HG03159 (cell line): ENCODE measurements around the gene CMKLR1.

Experiments
- ATAC-seq: cut with Tn5 transposase; IDR thresholded peaks from one replicate; pipeline ENCODE4 v1.9.1; 2021; ENCODE audit warnings: mild to moderate bottlenecking, moderate library complexity; ENCODE audit not compliant: unreplicated experiment

Gene CMKLR1

GRCh38 chr12:108302016-108302402 lies 37.1 kb downstream of the CMKLR1 start:
- ATAC-seq = no peak

GRCh38 chr12:108301346-108301745 lies 37.8 kb downstream of the CMKLR1 start:
- no peak for ATAC-seq

DNA sequence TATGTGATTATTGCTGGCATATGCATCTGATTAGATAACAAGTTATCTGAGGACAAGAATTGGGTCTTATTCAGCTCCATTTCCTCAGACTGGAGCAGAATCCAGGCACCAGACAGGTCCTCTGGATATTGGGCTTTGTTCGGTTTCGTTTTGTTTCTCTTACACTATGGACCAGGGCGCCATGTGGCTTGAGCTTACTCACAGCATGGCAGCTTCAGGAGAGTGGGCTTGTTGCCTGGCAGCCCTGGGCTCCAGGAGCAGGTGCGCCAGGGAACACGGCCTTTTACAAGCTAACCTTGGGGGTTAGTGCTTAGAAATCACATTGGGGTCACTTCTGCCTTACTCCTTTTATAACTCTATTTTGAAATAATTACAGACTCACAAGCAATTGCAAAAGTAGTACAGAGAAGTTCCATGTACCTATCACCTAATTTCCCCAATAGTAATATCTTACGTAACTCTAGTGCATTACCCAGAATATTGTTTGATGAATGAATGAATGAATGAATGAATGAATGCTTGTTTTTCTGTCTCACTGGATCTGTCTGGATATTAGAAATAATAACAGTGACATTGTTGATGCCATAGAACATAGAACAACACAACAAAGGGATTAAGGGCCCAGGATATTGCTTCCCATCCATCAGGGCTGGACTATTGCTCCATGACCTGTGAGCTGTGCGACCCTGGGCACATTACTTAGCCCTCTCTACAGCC lies 39.0 kb downstream of the CMKLR1 start:
- ATAC-seq = no peak

DNA sequence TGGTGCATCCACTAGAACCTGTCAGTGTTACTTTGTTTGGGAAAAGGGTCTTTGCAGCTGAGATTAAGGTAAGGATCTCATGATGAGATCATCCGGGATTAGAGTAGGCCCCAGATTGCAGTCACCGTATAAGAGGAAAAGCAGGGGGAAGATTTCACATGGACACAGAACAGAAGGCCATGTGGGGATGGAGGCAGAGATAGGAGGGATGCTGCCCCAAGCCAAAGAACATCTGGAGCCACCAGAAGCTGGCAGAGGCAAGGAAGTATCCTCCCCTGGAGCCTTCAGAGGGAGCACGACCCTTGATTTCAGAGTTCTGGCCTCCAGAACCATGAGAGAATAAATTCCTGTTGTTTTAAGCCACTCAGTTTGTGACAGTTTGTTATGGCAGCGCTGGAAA lies 39.6 kb downstream of the CMKLR1 start:
- no peak for ATAC-seq

DNA sequence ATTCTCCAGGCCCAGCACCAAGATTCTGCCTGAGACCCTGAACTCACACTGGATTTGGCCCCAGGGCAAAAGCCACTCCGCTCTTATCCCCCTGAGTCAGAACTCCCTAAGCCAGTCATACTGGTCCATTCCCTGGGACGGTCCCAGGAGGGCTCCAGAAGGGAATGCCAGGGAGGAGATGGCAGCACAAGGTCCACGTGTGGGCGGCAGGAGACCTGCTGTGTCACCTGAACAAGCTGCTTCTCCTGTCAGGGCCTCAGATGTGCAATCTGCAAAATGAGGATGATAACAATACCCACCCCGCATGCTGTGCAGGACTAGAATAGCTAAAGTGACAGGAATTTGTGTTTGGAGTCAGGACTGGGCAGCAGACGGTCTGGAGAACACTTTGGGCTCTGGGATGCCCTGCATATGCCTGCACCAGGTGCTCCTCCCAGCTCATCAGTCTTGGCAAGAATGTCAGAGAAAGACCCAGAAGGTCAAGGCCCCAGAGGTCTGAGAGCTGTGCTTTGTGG lies 40.3 kb downstream of the CMKLR1 start:
- ATAC-seq = no peak

DNA sequence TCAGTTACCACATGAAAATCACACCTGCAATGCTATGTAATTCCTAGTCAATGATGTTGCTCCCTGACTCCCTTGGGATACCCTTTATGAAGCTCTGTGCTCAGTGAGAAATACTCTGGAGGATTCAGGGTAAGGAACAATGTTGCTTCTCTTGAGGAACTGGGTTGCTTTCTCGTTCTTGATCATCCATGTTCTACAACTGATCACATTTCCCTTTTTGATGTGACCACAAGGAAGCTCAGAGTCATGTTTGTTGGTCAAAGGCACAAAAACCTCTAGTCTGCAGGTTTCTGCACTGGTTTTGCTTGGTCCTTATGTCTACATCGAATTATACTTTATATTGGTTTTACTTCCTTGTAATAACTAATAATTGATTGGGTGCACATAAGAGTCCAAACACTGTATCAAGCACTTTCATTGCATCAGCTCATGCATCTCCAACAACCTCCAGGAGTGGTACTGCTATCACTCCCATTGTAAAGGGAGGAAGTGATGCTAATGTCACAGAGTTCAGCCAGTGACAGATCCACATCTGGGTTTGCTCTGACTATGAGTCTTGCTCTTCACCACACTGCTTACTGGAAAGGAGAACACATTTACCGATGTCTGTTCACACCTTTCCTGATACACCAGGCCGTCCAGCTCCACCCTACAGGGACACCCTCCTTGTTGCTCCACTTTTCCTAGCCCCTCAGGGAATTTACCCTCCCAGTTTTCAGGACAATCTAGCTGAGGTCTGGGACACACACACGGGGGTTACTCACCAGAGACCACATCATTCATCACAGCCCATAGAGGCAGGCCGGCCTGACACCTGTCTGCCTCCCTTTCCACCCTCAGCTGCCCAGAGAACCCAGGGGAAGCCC lies 41.0 kb downstream of the CMKLR1 start:
- peak; percentile 75 for ATAC-seq

GRCh38 chr12:108297424-108297823 lies 41.7 kb downstream of the CMKLR1 start:
- ATAC-seq = no peak

DNA sequence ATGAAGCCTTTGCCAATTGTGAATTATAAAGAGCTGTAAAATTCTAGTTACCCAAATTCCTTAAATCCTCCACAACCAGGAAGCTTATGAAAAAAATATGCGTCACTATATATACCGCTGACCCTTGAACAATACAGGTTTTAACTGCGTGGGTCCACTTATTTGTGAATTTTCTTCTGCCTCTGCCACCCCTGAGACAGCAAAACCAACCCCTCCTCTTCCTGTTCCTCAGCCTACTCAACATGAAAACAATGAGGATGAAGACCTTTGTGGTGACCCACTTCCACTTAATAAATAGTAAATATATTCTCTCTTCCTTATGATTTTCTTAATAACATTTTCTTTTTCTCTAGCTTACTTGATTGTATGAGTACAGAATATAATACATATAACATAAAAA lies 42.2 kb downstream of the CMKLR1 start:
- no peak for ATAC-seq

DNA sequence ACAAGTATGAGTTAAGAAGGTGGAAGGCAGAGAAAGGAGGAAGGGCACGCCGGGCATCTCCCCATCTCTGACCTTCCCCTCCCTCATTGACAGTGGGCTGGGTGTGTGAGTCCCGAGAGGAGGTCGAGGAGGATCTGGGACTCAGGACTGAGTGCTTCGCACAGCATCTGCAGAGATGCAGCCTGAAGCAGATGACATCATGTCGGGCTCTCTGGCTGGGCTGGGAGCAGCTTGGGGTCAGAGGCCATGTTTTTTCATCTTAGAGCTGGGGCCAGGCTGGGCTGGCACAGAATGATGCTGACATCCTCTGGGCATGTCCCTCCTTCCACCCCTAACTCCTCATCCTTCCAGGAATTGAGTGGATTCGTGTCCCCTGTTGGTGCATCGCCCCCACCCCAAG lies 43.5 kb downstream of the CMKLR1 start:
- no peak for ATAC-seq

DNA sequence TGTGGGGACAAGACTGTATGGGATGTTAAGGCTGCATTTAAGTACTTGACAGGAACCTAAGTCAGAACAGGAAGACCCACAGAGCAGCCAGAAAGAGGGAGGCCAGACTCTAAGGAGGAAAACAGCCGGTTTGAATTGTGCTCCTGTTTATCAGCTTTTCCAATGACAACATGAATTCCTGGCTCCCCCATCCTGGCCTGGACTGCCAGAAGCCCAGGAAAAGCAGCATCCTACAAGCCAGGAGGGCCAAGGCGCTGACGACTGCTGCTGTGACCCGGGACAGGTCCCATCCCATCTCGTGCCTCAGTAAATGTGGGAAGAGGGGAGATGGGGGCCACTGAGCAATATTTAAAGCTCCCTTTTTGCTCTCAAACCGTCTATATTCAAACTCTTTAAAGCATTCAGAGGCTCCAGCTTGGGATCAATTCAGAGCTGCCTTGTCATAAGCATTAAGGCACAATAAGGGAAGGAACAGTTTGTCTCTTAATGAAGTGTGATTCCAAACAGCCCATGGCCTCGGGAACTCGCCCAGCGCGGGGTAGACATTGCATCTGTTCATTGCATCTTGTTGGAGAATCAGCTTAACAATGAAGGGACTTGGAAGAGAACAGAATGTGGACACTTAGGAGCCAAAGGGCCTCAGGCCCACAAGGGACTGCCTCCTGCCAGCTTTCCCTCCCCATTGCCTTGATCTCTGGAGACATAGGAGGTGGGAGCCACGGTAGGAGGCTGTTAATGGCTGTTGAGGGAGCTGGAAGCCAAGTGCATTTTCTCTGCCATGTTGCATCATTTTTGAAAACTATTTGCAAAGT lies 49.6 kb downstream of the CMKLR1 start:
- ATAC-seq = no peak

DNA sequence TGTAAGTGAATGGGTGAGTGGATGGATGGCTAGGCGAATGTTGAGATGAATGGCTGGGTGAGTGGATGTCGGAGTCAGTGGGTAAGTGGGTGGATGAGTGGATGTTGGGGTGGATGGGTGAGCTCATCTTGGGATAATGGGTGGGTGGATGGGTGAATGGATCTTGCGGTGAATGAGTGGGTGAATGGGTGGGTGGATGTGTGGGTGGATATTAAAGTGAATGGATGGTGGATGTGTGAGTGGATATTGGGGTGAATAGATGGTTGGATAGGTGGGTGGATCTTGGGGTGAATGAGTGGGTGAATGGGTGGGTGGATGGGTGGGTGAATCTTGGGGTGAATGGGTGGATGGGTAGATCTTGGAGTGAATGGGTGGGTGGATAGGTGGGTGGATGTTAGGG lies 51.9 kb downstream of the CMKLR1 start:
- ATAC-seq = no peak

GRCh38 chr12:108285016-108285415 lies 54.1 kb downstream of the CMKLR1 start:
- ATAC-seq = no peak

DNA sequence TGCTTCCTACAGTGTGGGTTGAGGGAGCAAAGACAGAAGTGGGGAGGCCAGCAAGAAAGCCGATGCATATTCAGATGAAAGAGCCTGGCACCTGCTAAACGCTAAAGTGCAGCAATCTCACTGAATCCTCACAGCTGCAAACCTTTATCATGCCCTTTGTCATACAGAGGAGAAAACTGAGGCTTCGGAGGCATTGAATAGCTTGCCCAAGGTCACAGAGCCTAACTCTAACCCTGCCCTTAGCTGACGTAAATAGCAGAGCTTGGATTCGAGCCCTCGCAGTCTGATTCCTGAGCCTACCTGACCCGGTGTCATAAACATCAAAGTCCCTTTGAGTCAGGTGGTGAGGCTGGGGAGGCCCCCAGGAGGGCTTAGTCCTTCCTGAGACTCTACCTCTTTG lies 54.9 kb downstream of the CMKLR1 start:
- no peak for ATAC-seq

GRCh38 chr12:108282676-108283075 lies 56.4 kb downstream of the CMKLR1 start:
- ATAC-seq = no peak

DNA sequence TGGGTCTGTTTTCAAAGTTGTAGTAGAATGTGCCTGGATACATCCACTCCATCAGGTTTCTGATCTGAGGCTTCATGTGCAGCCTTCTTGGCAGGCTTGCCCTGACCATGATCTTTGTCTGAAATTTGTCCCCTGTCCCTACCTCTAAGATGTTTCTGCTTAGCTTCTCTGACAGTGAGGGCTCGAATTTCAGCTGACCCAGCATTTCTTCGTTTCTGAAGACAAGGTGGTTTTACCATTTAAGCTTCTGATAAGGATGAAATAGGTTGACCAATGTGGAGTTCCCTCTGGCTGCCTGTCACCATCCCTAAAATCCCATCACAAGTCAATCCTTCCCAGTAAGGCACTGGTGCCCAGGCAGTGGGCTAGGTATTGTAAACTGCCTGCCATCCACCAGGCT lies 57.0 kb downstream of the CMKLR1 start:
- ATAC-seq = no peak

- ATAC-seq = no peak
These were observed 61.5 kb downstream of the CMKLR1 start for GRCh38 chr12:108277613-108278012.

GRCh38 chr12:108273217-108273616 lies 65.9 kb downstream of the CMKLR1 start:
- no peak for ATAC-seq

DNA sequence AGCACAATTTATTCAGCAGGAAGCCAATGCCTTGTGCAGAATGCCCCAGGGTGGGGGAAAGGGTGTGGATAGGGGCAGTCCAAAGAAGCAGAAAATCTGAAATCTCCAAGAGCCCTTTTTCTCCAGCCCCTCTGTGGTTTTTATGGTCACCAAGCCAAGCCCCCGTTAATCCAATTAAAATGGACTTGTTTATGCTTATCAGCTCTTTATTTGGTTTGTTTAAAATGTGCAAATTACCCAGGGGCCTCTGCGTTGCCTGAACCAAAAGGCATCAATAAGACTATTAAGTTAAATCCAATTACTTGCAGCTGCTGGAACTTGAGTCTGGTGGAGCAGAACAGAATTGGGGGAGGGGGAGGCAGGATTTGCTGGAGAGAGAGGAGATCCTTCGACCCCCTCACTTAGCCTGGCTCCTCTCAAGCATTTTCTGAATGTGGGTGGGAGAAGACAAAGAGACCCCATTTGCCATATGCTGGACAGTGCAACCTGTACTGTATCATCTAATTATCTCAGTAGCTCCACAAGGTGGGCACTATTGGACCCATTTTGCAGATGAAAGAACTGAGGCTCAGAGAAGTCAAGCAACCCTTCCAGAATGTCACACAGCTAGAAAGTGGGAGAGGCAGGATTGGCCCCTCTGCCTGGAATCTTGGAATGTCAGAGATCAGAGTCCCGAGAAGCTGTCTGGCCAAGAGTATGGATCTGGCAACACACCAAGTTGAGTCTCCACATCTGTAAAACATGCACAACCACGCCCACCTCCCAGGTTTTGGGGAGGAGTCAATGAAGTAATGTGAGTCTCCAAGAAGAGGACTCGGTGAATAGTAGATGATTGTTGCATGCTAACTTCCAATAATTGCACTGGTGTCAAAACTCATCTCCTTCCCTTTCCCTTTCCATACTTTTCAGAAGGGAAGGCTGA lies 66.9 kb downstream of the CMKLR1 start:
- ATAC-seq = no peak

DNA sequence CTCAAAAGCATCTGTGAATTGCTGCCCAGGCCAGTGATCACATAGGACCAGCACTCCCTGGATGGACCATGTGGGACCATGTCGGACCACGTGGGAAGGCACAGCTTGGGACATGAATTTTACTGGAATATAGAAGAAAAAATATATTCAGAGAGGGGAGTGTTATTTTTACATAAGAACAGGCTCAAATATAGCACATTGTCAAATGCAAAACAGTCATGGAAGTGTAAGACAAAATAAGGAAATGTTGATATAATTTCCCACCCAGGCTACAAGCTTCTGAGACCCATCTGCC lies 68.3 kb downstream of the CMKLR1 start:
- no peak for ATAC-seq

GRCh38 chr12:108270035-108270848 lies 68.9 kb downstream of the CMKLR1 start:
- ATAC-seq = no peak
